PC-3 (cell line): ENCODE data around the gene ETFA. TPM values are rescaled to one million over a fixed set of nuclear protein-coding genes. Genes with fewer than 3 reads are reported as not detected.

Source experiments
- ATAC-seq: fragments of 200-7000 bp; cut with Tn5 transposase; 2 replicates; pipeline ENCODE4 v1.9.1; 2020; ENCODE audit warnings: mild to moderate bottlenecking, moderate library complexity
- BruUV-seq: library from RNA; stranded (reverse); fragments of 400-500 nt; replicated peaks from 2 replicates; lab custom pipeline; 2021; lab: Mats Ljungman, UMichigan
- CTCF ChIA-PET: fragments of 300-600 bp; sonication (Branson Sonifier 250); formaldehyde crosslinking; loops from one replicate; lab custom pipeline; 2022; ENCODE audit warnings: antibody characterized with exemption; lab: Charles Lee
- POLR2A ChIA-PET: fragments of 300-600 bp; sonication (Branson Sonifier 250); formaldehyde crosslinking; loops from one replicate; lab custom pipeline; 2022; ENCODE audit warnings: antibody characterized with exemption; ENCODE audit not compliant: unreplicated experiment; lab: Charles Lee
- DNase-seq: peaks from one replicate; pipeline ENCODE4 v3.0.0-alpha.2; 2015
- H2AFZ ChIP-seq: fragments of 300-600 bp; sonication (generic); 2 replicates; pipeline ENCODE4 v1.6.0; 2016; ENCODE audit warnings: antibody characterized with exemption, low read length
- H3F3A ChIP-seq: fragments of 300-600 bp; sonication (generic); one replicate; pipeline ENCODE4 v1.6.0; 2017; ENCODE audit warnings: antibody characterized with exemption, low read length, control low read depth, mild to moderate bottlenecking; ENCODE audit not compliant: unreplicated experiment
- H3K27ac ChIP-seq: fragments of 300-600 bp; sonication (generic); 2 replicates; pipeline ENCODE4 v1.5.1; 2016; ENCODE audit warnings: mild to moderate bottlenecking, low read length
- H3K27me3 ChIP-seq: fragments of 300-600 bp; sonication (generic); 2 replicates; pipeline ENCODE4 v1.6.1; 2016; ENCODE audit warnings: low read length, mixed read lengths
- H3K36me3 ChIP-seq: fragments of 300-600 bp; sonication (generic); 2 replicates; pipeline ENCODE4 v1.6.1; 2016; ENCODE audit warnings: low read depth, mixed run types, low read length, mixed read lengths
- H3K4me1 ChIP-seq: fragments of 300-600 bp; sonication (generic); 2 replicates; pipeline ENCODE4 v1.5.1; 2016; ENCODE audit warnings: low read length; ENCODE audit not compliant: insufficient read depth
- H3K4me2 ChIP-seq: fragments of 300-600 bp; sonication (generic); 2 replicates; pipeline ENCODE4 v1.6.0; 2016; ENCODE audit warnings: low read length
- H3K4me3 ChIP-seq: fragments of 300-600 bp; sonication (generic); 2 replicates; pipeline ENCODE4 v1.5.1; 2016; ENCODE audit warnings: mild to moderate bottlenecking, low read length, mixed read lengths
- H3K79me2 ChIP-seq: fragments of 300-600 bp; sonication (generic); 2 replicates; pipeline ENCODE4 v1.6.1; 2017; ENCODE audit warnings: low read length, mixed read lengths
- H3K9ac ChIP-seq: fragments of 300-600 bp; sonication (generic); 2 replicates; pipeline ENCODE4 v1.6.0; 2016; ENCODE audit warnings: mild to moderate bottlenecking, low read length
- H3K9me2 ChIP-seq: fragments of 300-600 bp; sonication (generic); replicated peaks from 2 replicates; pipeline ENCODE4 v1.6.1; 2016; ENCODE audit warnings: mixed run types, low read length, mixed read lengths
- H3K9me3 ChIP-seq: fragments of 300-600 bp; sonication (generic); 2 replicates; pipeline ENCODE4 v1.6.1; 2016; ENCODE audit warnings: low read length, mixed read lengths
- H4K20me1 ChIP-seq: fragments of 300-600 bp; sonication (generic); 2 replicates; pipeline ENCODE4 v1.6.1; 2016; ENCODE audit warnings: low read length, mixed read lengths
- CTCF ChIP-seq: fragments of 300-600 bp; sonication (generic); conservative IDR thresholded peaks from 2 replicates; pipeline ENCODE4 v1.5.1; 2017; ENCODE audit warnings: antibody characterized with exemption, low read depth, mild to moderate bottlenecking, low read length
- EZH2 ChIP-seq: fragments of 300-600 bp; sonication (generic); IDR thresholded peaks from one replicate; pipeline ENCODE4 v1.6.1; 2017; ENCODE audit warnings: antibody characterized with exemption, mild to moderate bottlenecking, low read length; ENCODE audit not compliant: unreplicated experiment
- EZH2phosphoT487 ChIP-seq: fragments of 300-600 bp; sonication (generic); IDR thresholded peaks from 2 replicates; pipeline ENCODE4 v1.6.1; 2018; ENCODE audit warnings: mild to moderate bottlenecking, antibody characterized with exemption, low read length, borderline replicate concordance
- intact Hi-C: fragments of 100-400 bp; cut with micrococcal nuclease; formaldehyde crosslinking; loops from 2 replicates; pipeline ENCODE4 v1.9.0; 2023
- total RNA-seq: library from RNA; depleted of rRNA; stranded (reverse); fragments of >200 nt; gene quantifications from 2 replicates; pipeline ENCODE4 v1.2.3, GENCODE V29; 2014

Gene ETFA
- total RNA-seq, 1 experiment from 2014 or later: 160 TPM

GRCh38 chr15:76260246-76260938 is 50.9 kb downstream of the ETFA start:
- ChIA-PET CTCF (no interaction called here), POLR2A (no interaction called here)
- H3K9ac ChIP-seq: no peak overlapping the region
- no peaks in the 10 kb centered on the region for H4K20me1 ChIP-seq
- H3K27me3 ChIP-seq: no peaks in the 10 kb centered on the region
- H3F3A ChIP-seq: no peaks in the 10 kb centered on the region
- TF ChIP-seq EZH2 (no peak), EZH2phosphoT487 (no peak), CTCF (no peak)
- no peak overlapping the region for H2AFZ ChIP-seq
- no peak overlapping the region for H3K4me3 ChIP-seq
- no peaks in the 10 kb centered on the region for H3K79me2 ChIP-seq
- no peak for ATAC-seq
- peaks cover 26% of the 10 kb centered on the region for H3K36me3 ChIP-seq
- H3K9me2 ChIP-seq: no peaks in the 10 kb centered on the region
- no peaks in the 10 kb centered on the region for H3K9me3 ChIP-seq
- no peaks in the 10 kb centered on the region for H3K4me1 ChIP-seq
- no TSS peak for BruUV-seq
- no peak for DNase-seq
- H3K27ac ChIP-seq: no peak overlapping the region
- H3K4me2 ChIP-seq: no peak overlapping the region
- intact Hi-C loops: no loop called here

GRCh38 chr15:76259392-76259791 is 51.9 kb downstream of the ETFA start:
- Histone ChIP-seq H3K27me3 (no peaks in the 10 kb centered on the region), H3K27ac (no peak overlapping the region), H3K4me1 (no peaks in the 10 kb centered on the region), H2AFZ (no peak overlapping the region), H3K79me2 (no peaks in the 10 kb centered on the region), H3F3A (no peaks in the 10 kb centered on the region), H3K4me3 (no peak overlapping the region), H3K9me3 (no peaks in the 10 kb centered on the region), H3K36me3 (peaks cover 18% of the 10 kb centered on the region), H3K9me2 (no peaks in the 10 kb centered on the region), H3K4me2 (no peak overlapping the region), H4K20me1 (no peaks in the 10 kb centered on the region), H3K9ac (no peak overlapping the region)
- ChIA-PET POLR2A (no interaction called here), CTCF (no interaction called here)
- intact Hi-C loops: no loop called here
- TF ChIP-seq EZH2phosphoT487 (no peak), EZH2 (no peak), CTCF (no peak)
- ATAC-seq (no peak), DNase-seq (no peak)
- BruUV-seq: no TSS peak

GRCh38 chr15:76258460-76258859 is 52.8 kb downstream of the ETFA start:
- no peak overlapping the region for H3K27ac ChIP-seq
- TF ChIP-seq CTCF (no peak), EZH2 (no peak), EZH2phosphoT487 (no peak)
- H3K27me3 ChIP-seq: no peaks in the 10 kb centered on the region
- ChIA-PET CTCF (no interaction called here), POLR2A (no interaction called here)
- H3K4me2 ChIP-seq: no peak overlapping the region
- ATAC-seq (no peak), DNase-seq (no peak)
- H3F3A ChIP-seq: no peaks in the 10 kb centered on the region
- no peak overlapping the region for H2AFZ ChIP-seq
- no peak overlapping the region for H3K4me3 ChIP-seq
- H4K20me1 ChIP-seq: no peaks in the 10 kb centered on the region
- no peak overlapping the region for H3K9ac ChIP-seq
- no peaks in the 10 kb centered on the region for H3K9me2 ChIP-seq
- no TSS peak for BruUV-seq
- H3K4me1 ChIP-seq: no peaks in the 10 kb centered on the region
- no peaks in the 10 kb centered on the region for H3K9me3 ChIP-seq
- no peaks in the 10 kb centered on the region for H3K79me2 ChIP-seq
- intact Hi-C loops: no loop called here
- peaks cover 9% of the 10 kb centered on the region for H3K36me3 ChIP-seq
